Measurements from ENCODE around the gene RUVBL1. TPM values are rescaled to one million over a fixed set of nuclear protein-coding genes. Genes with fewer than 3 reads are reported as not detected.

The RUVBL1 gene
- total RNA-seq, 1 donor from 2014 or later = 17.0 TPM

- no peak overlapping the region for H3K27ac ChIP-seq
- H3K9me3 ChIP-seq = no peaks in the 10 kb centered on the region
- intact Hi-C loops (cut with DNase I) = no loop called here
- no peak overlapping the region for H3K4me3 ChIP-seq
- no peak for TF ChIP-seq CTCF (IDR thresholded peaks at IDR 0.05)
- ATAC-seq (no peak), DNase-seq (peak; percentile 35)
- no peaks in the 10 kb centered on the region for H3K27me3 ChIP-seq
- H3K4me1 ChIP-seq = peaks cover 12% of the 10 kb centered on the region
- no peaks in the 10 kb centered on the region for H3K36me3 ChIP-seq
Measured at GRCh38 chr3:128081226-128081625, 42.4 kb downstream of the RUVBL1 start.

- Histone ChIP-seq H3K9me3 (no peaks in the 10 kb centered on the region), H3K4me1 (peaks cover 18% of the 10 kb centered on the region), H3K36me3 (no peaks in the 10 kb centered on the region), H3K27ac (no peak overlapping the region), H3K4me3 (no peak overlapping the region), H3K27me3 (no peaks in the 10 kb centered on the region)
- TF ChIP-seq CTCF (IDR thresholded peaks at IDR 0.05) = no peak
- ATAC-seq (no peak), DNase-seq (no peak)
- intact Hi-C loops (cut with DNase I) = no loop called here
Measured at GRCh38 chr3:128080323-128081080, 43.1 kb downstream of the RUVBL1 start.

- DNase-seq (peak; percentile 70), ATAC-seq (peak; percentile 44)
- Histone ChIP-seq H3K27ac (no peak overlapping the region), H3K4me3 (no peak overlapping the region), H3K36me3 (no peaks in the 10 kb centered on the region), H3K4me1 (peaks cover 24% of the 10 kb centered on the region), H3K27me3 (no peaks in the 10 kb centered on the region), H3K9me3 (no peaks in the 10 kb centered on the region)
- intact Hi-C loops (cut with DNase I) = no loop called here
- TF ChIP-seq CTCF (IDR thresholded peaks at IDR 0.05) = no peak
Measured at GRCh38 chr3:128079823-128080222, 43.8 kb downstream of the RUVBL1 start.

- DNase-seq = peak; percentile 46
- Histone ChIP-seq H3K27ac (no peak overlapping the region), H3K4me1 (peaks cover 26% of the 10 kb centered on the region), H3K9me3 (no peaks in the 10 kb centered on the region), H3K36me3 (no peaks in the 10 kb centered on the region), H3K27me3 (no peaks in the 10 kb centered on the region), H3K4me3 (no peak overlapping the region)
- no peak for ATAC-seq
- no peak for TF ChIP-seq CTCF (IDR thresholded peaks at IDR 0.05)
- intact Hi-C loops (cut with DNase I) = no loop called here
Measured at GRCh38 chr3:128078875-128079274, 44.7 kb downstream of the RUVBL1 start.

- intact Hi-C loops (cut with DNase I) = no loop called here
- no peaks in the 10 kb centered on the region for H3K27me3 ChIP-seq
- no peaks in the 10 kb centered on the region for H3K36me3 ChIP-seq
- peaks cover 26% of the 10 kb centered on the region for H3K4me1 ChIP-seq
- TF ChIP-seq CTCF (IDR thresholded peaks at IDR 0.05) = no peak
- ATAC-seq = no peak
- H3K9me3 ChIP-seq = no peaks in the 10 kb centered on the region
- DNase-seq = peak; percentile 23
- no peak overlapping the region for H3K27ac ChIP-seq
- no peak overlapping the region for H3K4me3 ChIP-seq
Measured at GRCh38 chr3:128078322-128078721, 45.3 kb downstream of the RUVBL1 start.

Data from upper lobe of right lung (tissue), 1 donor.